IMR-90 (cell line): Measurements from ENCODE around the gene SEMA4D.

Experiments
- BHLHE40 ChIP-seq: fragments of 150-350 bp; IDR thresholded peaks from 2 replicates; pipeline ENCODE4 v1.6.1; 2016; ENCODE audit warnings: mild to moderate bottlenecking, low read depth, low read length
- CEBPB ChIP-seq: IDR thresholded peaks from 2 replicates; pipeline ENCODE4 v1.6.1; 2012; ENCODE audit warnings: low read depth, low read length, improper control_type of control experiment
- MXI1 ChIP-seq: IDR thresholded peaks from 2 replicates; pipeline ENCODE4 v1.6.1; 2012; ENCODE audit warnings: low read depth, mild to moderate bottlenecking, low read length, moderate library complexity, borderline replicate concordance
- POLR2A ChIP-seq: IDR thresholded peaks from 2 replicates; pipeline ENCODE4 v1.6.1; 2012; ENCODE audit warnings: mild to moderate bottlenecking, low read depth, low read length
- RAD21 ChIP-seq: IDR thresholded peaks from 2 replicates; pipeline ENCODE4 v1.6.1; 2012; ENCODE audit warnings: low read length, improper control_type of control experiment
- RFX5 ChIP-seq: IDR thresholded peaks from 2 replicates; pipeline ENCODE4 v1.8.0; 2012; ENCODE audit warnings: low read depth, mild to moderate bottlenecking, low read length, moderate library complexity
- SMC3 ChIP-seq: fragments of 150-350 bp; IDR thresholded peaks from 2 replicates; pipeline ENCODE4 v1.6.1; 2016; ENCODE audit warnings: low read depth, mild to moderate bottlenecking, antibody characterized with exemption, low read length, moderate library complexity
- TF ChIP-seq, protein P1 (sequence below): conservative IDR thresholded peaks from 2 replicates; pipeline ENCODE4 v1.5.1; 2012; ENCODE audit warnings: mild to moderate bottlenecking, low read depth, low read length, improper control_type of control experiment
- TF ChIP-seq, protein P2 (sequence below): fragments of 150-350 bp; IDR thresholded peaks from 2 replicates; pipeline ENCODE4 v1.6.1; 2017; ENCODE audit warnings: mild to moderate bottlenecking, antibody characterized with exemption, low read length, low read depth
- TF ChIP-seq, protein P3 (sequence below): fragments of 150-350 bp; IDR thresholded peaks from 2 replicates; pipeline ENCODE4 v1.6.1; 2016; ENCODE audit warnings: low read depth, mild to moderate bottlenecking, low read length, moderate library complexity, borderline replicate concordance

DNA sequence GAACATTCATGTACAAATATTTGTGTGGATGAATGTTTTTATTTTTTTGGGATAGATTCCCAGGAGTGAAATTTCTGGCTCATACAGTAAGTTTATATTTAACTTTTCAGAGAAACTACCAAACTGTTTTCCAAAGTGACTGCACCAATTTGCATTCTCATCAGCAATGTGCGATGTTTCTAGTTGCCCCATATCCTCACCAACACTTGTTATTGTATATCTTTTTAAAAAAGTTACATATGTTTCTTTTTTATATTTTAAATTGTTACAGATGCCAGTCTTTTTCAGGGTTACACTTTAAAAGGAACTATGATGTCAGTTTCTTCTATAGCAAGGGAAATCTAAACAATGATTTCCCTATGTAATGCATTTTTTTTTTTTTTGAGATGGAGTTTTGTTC lies 49.1 kb upstream of the SEMA4D start:
- TF ChIP-seq, protein P1, sequence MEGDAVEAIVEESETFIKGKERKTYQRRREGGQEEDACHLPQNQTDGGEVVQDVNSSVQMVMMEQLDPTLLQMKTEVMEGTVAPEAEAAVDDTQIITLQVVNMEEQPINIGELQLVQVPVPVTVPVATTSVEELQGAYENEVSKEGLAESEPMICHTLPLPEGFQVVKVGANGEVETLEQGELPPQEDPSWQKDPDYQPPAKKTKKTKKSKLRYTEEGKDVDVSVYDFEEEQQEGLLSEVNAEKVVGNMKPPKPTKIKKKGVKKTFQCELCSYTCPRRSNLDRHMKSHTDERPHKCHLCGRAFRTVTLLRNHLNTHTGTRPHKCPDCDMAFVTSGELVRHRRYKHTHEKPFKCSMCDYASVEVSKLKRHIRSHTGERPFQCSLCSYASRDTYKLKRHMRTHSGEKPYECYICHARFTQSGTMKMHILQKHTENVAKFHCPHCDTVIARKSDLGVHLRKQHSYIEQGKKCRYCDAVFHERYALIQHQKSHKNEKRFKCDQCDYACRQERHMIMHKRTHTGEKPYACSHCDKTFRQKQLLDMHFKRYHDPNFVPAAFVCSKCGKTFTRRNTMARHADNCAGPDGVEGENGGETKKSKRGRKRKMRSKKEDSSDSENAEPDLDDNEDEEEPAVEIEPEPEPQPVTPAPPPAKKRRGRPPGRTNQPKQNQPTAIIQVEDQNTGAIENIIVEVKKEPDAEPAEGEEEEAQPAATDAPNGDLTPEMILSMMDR = no peak
- no peak for TF ChIP-seq SMC3
- TF ChIP-seq, protein P2, sequence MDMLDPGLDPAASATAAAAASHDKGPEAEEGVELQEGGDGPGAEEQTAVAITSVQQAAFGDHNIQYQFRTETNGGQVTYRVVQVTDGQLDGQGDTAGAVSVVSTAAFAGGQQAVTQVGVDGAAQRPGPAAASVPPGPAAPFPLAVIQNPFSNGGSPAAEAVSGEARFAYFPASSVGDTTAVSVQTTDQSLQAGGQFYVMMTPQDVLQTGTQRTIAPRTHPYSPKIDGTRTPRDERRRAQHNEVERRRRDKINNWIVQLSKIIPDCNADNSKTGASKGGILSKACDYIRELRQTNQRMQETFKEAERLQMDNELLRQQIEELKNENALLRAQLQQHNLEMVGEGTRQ = no peak
- no peak for TF ChIP-seq RAD21
- TF ChIP-seq POLR2A = no peak
- TF ChIP-seq BHLHE40 = no peak
- TF ChIP-seq, protein P3, sequence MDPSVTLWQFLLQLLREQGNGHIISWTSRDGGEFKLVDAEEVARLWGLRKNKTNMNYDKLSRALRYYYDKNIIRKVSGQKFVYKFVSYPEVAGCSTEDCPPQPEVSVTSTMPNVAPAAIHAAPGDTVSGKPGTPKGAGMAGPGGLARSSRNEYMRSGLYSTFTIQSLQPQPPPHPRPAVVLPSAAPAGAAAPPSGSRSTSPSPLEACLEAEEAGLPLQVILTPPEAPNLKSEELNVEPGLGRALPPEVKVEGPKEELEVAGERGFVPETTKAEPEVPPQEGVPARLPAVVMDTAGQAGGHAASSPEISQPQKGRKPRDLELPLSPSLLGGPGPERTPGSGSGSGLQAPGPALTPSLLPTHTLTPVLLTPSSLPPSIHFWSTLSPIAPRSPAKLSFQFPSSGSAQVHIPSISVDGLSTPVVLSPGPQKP = no peak
- no peak for TF ChIP-seq CEBPB
- TF ChIP-seq RFX5 = no peak
- TF ChIP-seq MXI1 = no peak
